Osteocyte (in vitro differentiated cells): Measurements from ENCODE around the gene ATP8A2. TPM values are rescaled to one million over a fixed set of nuclear protein-coding genes. Genes with fewer than 3 reads are reported as not detected.

Experiments
- DNase-seq: peaks from one replicate; pipeline ENCODE4 v3.0.0; 2021; ENCODE audit warnings: mixed read lengths; ENCODE audit not compliant: unreplicated experiment; ENCODE audit errors: extremely low spot score
- H3K27ac Mint-ChIP-seq: one replicate; pipeline ENCODE4 v1.8.0; 2021; ENCODE audit warnings: mild to moderate bottlenecking, mixed read lengths; ENCODE audit not compliant: unreplicated experiment
- H3K27me3 Mint-ChIP-seq: one replicate; pipeline ENCODE4 v1.8.0; 2021; ENCODE audit warnings: mixed read lengths; ENCODE audit not compliant: unreplicated experiment
- H3K36me3 Mint-ChIP-seq: one replicate; pipeline ENCODE4 v1.8.0; 2021; ENCODE audit warnings: mixed read lengths; ENCODE audit not compliant: unreplicated experiment
- H3K4me1 Mint-ChIP-seq: one replicate; pipeline ENCODE4 v1.8.0; 2021; ENCODE audit warnings: mixed read lengths; ENCODE audit not compliant: unreplicated experiment
- H3K4me3 Mint-ChIP-seq: one replicate; pipeline ENCODE4 v1.8.0; 2021; ENCODE audit warnings: mild to moderate bottlenecking, moderate library complexity, mixed read lengths; ENCODE audit not compliant: unreplicated experiment
- H3K9me3 Mint-ChIP-seq: one replicate; pipeline ENCODE4 v1.8.0; 2021; ENCODE audit warnings: mixed read lengths; ENCODE audit not compliant: unreplicated experiment
- CTCF ChIP-seq: fragments of 200-600 bp; sonication (generic); IDR thresholded peaks from 2 replicates; pipeline ENCODE4 v1.5.0; 2021; ENCODE audit warnings: antibody characterized with exemption, mild to moderate bottlenecking, moderate library complexity
- total RNA-seq: library from RNA; stranded (reverse); gene quantifications from 2 replicates; pipeline ENCODE4 v1.2.1, GENCODE V29; 2021

Gene ATP8A2
- total RNA-seq, 1 donor from 2014 or later: 1.1 TPM

DNA sequence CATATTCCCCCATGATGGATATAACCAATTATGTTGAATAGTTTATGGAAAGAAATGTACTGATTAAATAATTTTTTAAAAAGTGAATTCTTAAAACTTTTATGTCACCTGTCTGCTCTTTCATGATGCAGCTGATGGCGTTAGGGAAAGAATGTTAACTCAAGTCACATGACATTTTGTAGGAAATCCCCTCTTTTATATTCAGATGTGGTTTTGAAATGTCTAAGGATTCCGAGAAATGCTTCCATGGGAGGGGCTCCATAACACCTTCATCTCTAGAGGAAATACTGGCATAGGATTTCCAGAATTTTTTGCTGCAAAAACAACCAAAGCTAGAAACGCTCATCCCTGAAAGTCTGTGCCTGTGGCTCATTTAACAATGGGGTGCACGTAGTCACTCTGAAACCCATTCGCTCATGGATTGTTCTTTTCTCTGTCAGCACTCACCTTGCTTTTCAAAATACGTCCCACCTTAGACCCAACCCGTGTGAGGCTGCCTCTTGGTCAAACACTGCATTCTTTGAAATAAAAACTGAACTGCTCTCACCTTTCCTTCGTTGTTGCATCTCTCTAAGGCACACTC is 391.1 kb downstream of the ATP8A2 start:
- Mint-ChIP-seq H3K36me3 (no peaks in the 10 kb centered on the region), H3K9me3 (no peaks in the 10 kb centered on the region), H3K27ac (no peak overlapping the region), H3K27me3 (no peaks in the 10 kb centered on the region), H3K4me1 (peaks cover 15% of the 10 kb centered on the region), H3K4me3 (no peak overlapping the region)
- TF ChIP-seq CTCF: no peak
- no peak for DNase-seq

DNA sequence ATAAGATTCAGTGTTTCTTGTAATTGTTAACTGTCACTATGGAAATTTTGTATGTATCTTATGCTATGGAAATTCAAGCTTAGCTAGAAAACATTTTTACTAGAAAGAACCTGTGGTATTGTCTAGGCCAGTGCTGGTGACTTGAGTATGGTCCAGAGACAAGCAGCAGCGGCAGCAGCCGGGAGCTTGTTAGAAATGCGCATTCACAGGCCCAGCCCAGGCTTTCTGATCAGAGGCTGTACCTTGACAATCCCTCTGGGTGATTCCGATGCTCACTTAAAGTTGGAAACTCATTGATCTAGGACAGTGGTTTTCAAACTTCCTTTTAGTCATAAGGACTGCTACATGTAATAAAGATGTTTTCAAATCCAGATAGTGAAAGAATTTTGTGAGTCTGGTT is 392.6 kb downstream of the ATP8A2 start:
- Mint-ChIP-seq H3K4me3 (no peak overlapping the region), H3K4me1 (peaks cover 27% of the 10 kb centered on the region), H3K27ac (no peak overlapping the region), H3K27me3 (no peaks in the 10 kb centered on the region), H3K36me3 (no peaks in the 10 kb centered on the region), H3K9me3 (no peaks in the 10 kb centered on the region)
- no peak for DNase-seq
- no peak for TF ChIP-seq CTCF

DNA sequence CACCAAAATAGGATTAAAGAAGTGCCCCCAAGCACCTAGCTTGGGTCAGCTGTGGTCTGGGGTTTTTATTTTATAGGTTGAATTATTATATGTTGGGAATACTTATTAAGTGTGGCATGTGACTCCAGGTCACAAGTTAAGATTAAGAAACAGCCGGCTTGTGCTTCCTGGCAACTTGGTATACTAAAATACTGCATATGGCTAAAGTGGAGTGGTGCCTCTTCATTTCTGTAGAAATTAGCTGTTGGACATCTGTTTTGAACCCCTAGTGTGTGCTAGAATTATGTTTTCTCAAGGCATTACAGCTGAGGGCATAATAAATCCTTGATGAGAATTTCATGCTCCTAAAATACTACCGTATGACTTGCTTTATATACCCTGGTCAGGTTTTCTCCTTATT is 393.5 kb downstream of the ATP8A2 start:
- Mint-ChIP-seq H3K27me3 (no peaks in the 10 kb centered on the region), H3K9me3 (no peaks in the 10 kb centered on the region), H3K4me1 (peaks cover 36% of the 10 kb centered on the region), H3K36me3 (no peaks in the 10 kb centered on the region), H3K27ac (no peak overlapping the region), H3K4me3 (no peak overlapping the region)
- no peak for DNase-seq
- TF ChIP-seq CTCF: no peak

DNA sequence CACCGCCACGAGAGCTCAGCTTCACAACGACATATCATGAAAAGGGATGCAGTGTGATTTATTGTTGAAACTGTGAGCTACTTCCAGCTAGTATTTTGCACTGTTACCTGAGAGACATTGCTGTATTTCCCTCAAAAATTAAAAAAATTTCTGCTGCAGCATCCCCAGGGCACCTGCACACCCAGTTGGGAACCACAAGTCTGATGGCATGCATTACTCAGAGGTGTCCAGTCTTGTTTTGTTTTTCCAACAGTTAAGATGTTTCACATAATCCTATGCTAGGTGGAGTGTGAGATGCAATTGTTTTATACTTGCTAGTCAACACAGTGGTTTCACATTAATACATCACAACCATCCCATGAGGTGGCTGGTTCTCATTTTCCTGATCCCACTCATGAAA is 394.8 kb downstream of the ATP8A2 start:
- Mint-ChIP-seq H3K36me3 (no peaks in the 10 kb centered on the region), H3K4me1 (peaks cover 48% of the 10 kb centered on the region), H3K9me3 (no peaks in the 10 kb centered on the region), H3K27me3 (no peaks in the 10 kb centered on the region), H3K27ac (no peak overlapping the region), H3K4me3 (no peak overlapping the region)
- no peak for DNase-seq
- no peak for TF ChIP-seq CTCF

DNA sequence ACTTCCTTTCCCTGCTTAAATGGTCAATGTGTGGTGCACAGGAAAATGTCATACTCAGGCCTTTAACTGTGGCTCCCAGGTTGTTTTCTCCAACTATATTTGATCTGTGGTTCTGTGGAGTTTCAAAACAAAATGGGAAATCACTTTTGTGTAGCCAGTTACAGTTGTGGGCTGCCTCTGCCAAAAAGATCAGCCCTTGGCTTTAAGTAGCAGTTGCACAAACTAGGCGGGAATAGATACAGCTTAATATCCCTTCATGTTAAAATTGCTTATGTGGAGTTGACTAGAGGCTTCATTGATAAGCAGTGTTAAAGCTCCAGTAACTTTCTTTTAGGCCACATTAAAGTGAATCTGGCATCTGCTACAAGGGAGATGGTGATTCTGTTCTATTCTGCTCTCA is 395.2 kb downstream of the ATP8A2 start:
- Mint-ChIP-seq H3K36me3 (no peaks in the 10 kb centered on the region), H3K9me3 (no peaks in the 10 kb centered on the region), H3K4me1 (peaks cover 52% of the 10 kb centered on the region), H3K27me3 (no peaks in the 10 kb centered on the region), H3K27ac (no peak overlapping the region), H3K4me3 (no peak overlapping the region)
- no peak for DNase-seq
- no peak for TF ChIP-seq CTCF
